Measurements from ENCODE around the gene OR2AG2. TPM values are rescaled to one million over a fixed set of nuclear protein-coding genes. Genes with fewer than 3 reads are reported as not detected.

Gene OR2AG2
- total RNA-seq, 2 experiments from 2014 or later, result not detected

- DNase-seq, result no peak
- ChIA-PET CTCF (interaction anchor here (0.5 to 1.2 kb wide), 2 partner anchors 23 to 220 kb away, joined by 3 read pairs; no protein-coding TSS in a partner anchor), POLR2A (no interaction called here)
- peak overlapping the region; percentile 0 for H3K27ac Mint-ChIP-seq
- peaks cover 77% of the 10 kb centered on the region for H3K4me1 Mint-ChIP-seq
- H3K36me3 Mint-ChIP-seq (ENCODE audit: low read depth), result peaks cover 77% of the 10 kb centered on the region
- no peaks in the 10 kb centered on the region for H3K27me3 Mint-ChIP-seq
- H3K9me3 Mint-ChIP-seq, result no peaks in the 10 kb centered on the region
- no peak overlapping the region for H3K4me3 Mint-ChIP-seq
These were observed 36.5 kb downstream of the OR2AG2 start for GRCh38 chr11:6735306-6735705.

DNA sequence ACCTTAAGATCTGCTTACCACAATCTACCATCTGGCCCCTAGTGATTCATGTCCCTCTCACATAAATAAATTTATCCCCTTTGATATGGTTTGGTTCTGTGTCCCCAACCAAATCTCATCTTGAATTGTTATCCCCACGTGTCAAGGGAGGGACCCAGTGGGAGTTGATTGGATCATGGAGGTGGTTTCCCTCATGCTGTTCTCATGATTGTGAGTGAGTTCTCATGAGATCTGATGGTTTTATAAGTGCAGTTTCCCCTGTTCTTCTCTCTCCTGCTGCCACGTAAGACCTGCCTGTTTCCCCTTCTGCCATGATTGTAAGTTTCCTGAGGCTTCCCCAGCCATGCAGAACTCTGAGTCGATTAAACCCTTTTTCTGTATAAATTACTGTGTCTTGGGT is 37.2 kb downstream of the OR2AG2 start:
- ChIA-PET CTCF (interaction anchor here (3.0 kb wide), 1 partner anchor 12 kb away, joined by 6 read pairs; no protein-coding TSS in a partner anchor), POLR2A (no interaction called here)
- H3K4me3 Mint-ChIP-seq, result no peak overlapping the region
- DNase-seq, result no peak
- peaks cover 73% of the 10 kb centered on the region for H3K4me1 Mint-ChIP-seq
- no peaks in the 10 kb centered on the region for H3K27me3 Mint-ChIP-seq
- no peaks in the 10 kb centered on the region for H3K9me3 Mint-ChIP-seq
- H3K27ac Mint-ChIP-seq, result peak overlapping the region; percentile 6
- H3K36me3 Mint-ChIP-seq (ENCODE audit: low read depth), result peaks cover 77% of the 10 kb centered on the region

GRCh38 chr11:6733326-6734275 is 38.2 kb downstream of the OR2AG2 start:
- Mint-ChIP-seq H3K9me3 (no peaks in the 10 kb centered on the region), H3K4me3 (peak overlapping the region; percentile 44), H3K4me1 (peaks cover 70% of the 10 kb centered on the region), H3K36me3 (ENCODE audit: low read depth) (peaks cover 82% of the 10 kb centered on the region), H3K27me3 (no peaks in the 10 kb centered on the region), H3K27ac (peak overlapping the region; percentile 87)
- POLR2A ChIA-PET, result no interaction called here
- CTCF ChIA-PET, result interaction anchor here (0.6 to 3.0 kb wide), 2 partner anchors 13 to 198 kb away, joined by 3 to 6 read pairs; no protein-coding TSS in a partner anchor
- DNase-seq, result peak; percentile 42

DNA sequence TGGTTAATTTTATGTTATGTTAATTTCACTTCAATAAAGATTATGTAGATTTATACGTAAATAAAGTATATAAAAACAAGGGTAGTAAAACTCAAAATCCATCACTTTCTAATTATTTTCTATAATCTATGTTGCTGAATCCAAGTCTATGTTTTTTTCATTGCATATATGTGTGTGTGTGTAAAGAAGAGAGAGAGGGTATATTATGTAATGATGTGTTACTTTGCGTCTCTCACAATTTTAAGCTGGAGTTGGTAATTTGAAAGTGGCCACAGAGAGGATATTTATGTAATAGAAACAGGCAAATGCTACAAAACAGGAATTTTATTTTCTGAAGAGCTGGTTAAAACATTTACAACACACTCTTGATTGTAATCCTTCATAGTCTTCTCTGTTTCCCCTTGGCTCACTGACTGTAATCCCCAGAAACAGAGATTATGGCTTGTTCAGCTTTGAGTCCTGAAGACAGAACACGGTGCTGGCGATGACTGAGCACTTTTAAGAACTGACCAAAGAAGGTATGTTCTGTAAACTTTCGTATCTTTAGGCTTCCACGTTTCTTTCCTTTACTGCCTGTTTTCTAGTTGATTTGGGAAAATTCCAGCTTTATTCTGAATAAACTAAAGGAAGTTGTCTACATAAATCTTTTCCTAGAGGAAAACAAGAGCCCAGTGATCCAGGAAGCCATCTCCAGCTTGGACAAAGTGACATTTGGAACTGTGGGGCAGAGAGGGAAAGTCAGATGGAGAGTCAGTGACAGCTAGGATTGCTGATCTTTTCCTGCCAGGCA is 43.6 kb downstream of the OR2AG2 start:
- POLR2A ChIA-PET, result no interaction called here

GRCh38 chr11:6725386-6725896 is 46.3 kb downstream of the OR2AG2 start:
- no peak overlapping the region for H3K27ac Mint-ChIP-seq

More for the DNA sequence above, 43.6 kb downstream of the OR2AG2 start:
- DNase-seq, result no peak
- Mint-ChIP-seq H3K9me3 (peaks cover 18% of the 10 kb centered on the region), H3K4me3 (no peak overlapping the region), H3K27ac (no peak overlapping the region), H3K36me3 (ENCODE audit: low read depth) (peaks cover 89% of the 10 kb centered on the region), H3K27me3 (no peaks in the 10 kb centered on the region), H3K4me1 (peaks cover 43% of the 10 kb centered on the region)
- CTCF ChIA-PET, result interaction anchor here (0.6 to 1.3 kb wide), 4 partner anchors 8 to 406 kb away, joined by 3 to 11 read pairs (median 4); no protein-coding TSS in a partner anchor

GRCh38 chr11:6724013-6724412 is 47.8 kb downstream of the OR2AG2 start:
- Mint-ChIP-seq H3K27ac (no peak overlapping the region), H3K4me1 (peaks cover 53% of the 10 kb centered on the region), H3K9me3 (peaks cover 42% of the 10 kb centered on the region), H3K4me3 (no peak overlapping the region), H3K27me3 (no peaks in the 10 kb centered on the region), H3K36me3 (ENCODE audit: low read depth) (peaks cover 95% of the 10 kb centered on the region)
- CTCF ChIA-PET, result interaction anchor here (1.5 kb wide), 1 partner anchor 18 kb away, joined by 3 read pairs; no protein-coding TSS in a partner anchor
- POLR2A ChIA-PET, result no interaction called here
- no peak for DNase-seq

More at GRCh38 chr11:6725386-6725896, 46.3 kb downstream of the OR2AG2 start:
- ChIA-PET POLR2A (no interaction called here), CTCF (interaction anchor here (0.7 to 1.1 kb wide), 2 partner anchors 13 to 89 kb away, joined by 3 read pairs; no protein-coding TSS in a partner anchor)
- no peak for DNase-seq
- peaks cover 34% of the 10 kb centered on the region for H3K9me3 Mint-ChIP-seq
- peaks cover 49% of the 10 kb centered on the region for H3K4me1 Mint-ChIP-seq
- H3K36me3 Mint-ChIP-seq (ENCODE audit: low read depth), result peaks cover 91% of the 10 kb centered on the region
- H3K4me3 Mint-ChIP-seq, result no peak overlapping the region
- H3K27me3 Mint-ChIP-seq, result no peaks in the 10 kb centered on the region

DNA sequence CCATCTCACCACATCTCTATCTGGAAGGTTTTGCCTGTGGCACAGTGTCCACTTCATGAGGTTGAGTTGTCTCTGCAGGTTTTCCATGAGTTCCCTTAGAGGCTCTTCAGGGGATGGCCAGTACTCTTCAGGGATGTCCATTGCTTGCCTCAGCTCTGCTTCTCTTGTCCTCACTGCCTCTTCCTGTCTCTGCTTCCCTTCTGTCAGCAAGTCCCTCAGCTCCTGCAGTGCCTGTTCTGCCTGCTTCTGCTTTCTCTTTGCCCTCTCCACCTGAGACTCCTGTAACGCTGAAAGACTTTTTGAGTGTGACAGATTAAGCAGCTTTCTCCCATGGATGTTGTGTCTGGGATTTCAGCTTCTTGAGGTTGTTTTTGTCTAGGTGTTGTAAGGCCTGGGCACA is 50.4 kb downstream of the OR2AG2 start:
- CTCF ChIA-PET, result interaction anchor here (0.6 to 1.3 kb wide), 3 partner anchors 16 to 58 kb away, joined by 3 to 4 read pairs (median 3); no protein-coding TSS in a partner anchor
- Mint-ChIP-seq H3K27ac (no peak overlapping the region), H3K9me3 (peaks cover 53% of the 10 kb centered on the region), H3K4me1 (peaks cover 40% of the 10 kb centered on the region), H3K4me3 (no peak overlapping the region), H3K36me3 (ENCODE audit: low read depth) (peaks cover 93% of the 10 kb centered on the region), H3K27me3 (no peaks in the 10 kb centered on the region)
- POLR2A ChIA-PET, result no interaction called here
- DNase-seq, result no peak

GRCh38 chr11:6719576-6719975 is 52.2 kb downstream of the OR2AG2 start:
- Mint-ChIP-seq H3K4me3 (no peak overlapping the region), H3K9me3 (peaks cover 60% of the 10 kb centered on the region), H3K4me1 (peaks cover 33% of the 10 kb centered on the region), H3K27ac (no peak overlapping the region), H3K27me3 (no peaks in the 10 kb centered on the region), H3K36me3 (ENCODE audit: low read depth) (peaks cover 95% of the 10 kb centered on the region)
- DNase-seq, result no peak
- ChIA-PET POLR2A (no interaction called here), CTCF (interaction anchor here (0.9 to 1.7 kb wide), 4 partner anchors 9 to 19 kb away, joined by 3 to 4 read pairs (median 4); no protein-coding TSS in a partner anchor)

- H3K27ac Mint-ChIP-seq, result no peak overlapping the region
- peaks cover 84% of the 10 kb centered on the region for H3K36me3 Mint-ChIP-seq (ENCODE audit: low read depth)
- peaks cover 23% of the 10 kb centered on the region for H3K4me1 Mint-ChIP-seq
- no peak for DNase-seq
- H3K4me3 Mint-ChIP-seq, result no peak overlapping the region
- no peaks in the 10 kb centered on the region for H3K27me3 Mint-ChIP-seq
- peaks cover 47% of the 10 kb centered on the region for H3K9me3 Mint-ChIP-seq
- ChIA-PET POLR2A (no interaction called here), CTCF (interaction anchor here (0.6 to 0.9 kb wide), 2 partner anchors 11 to 218 kb away, joined by 4 read pairs; no protein-coding TSS in a partner anchor)
These were observed 54.4 kb downstream of the OR2AG2 start for GRCh38 chr11:6717426-6717825.

Other genes with a start within 250 kb of the OR2AG2 start
- 10 to 100 TPM; 23.0 to 27.1 TPM for gene RRP8, start 168.4 kb downstream of the OR2AG2 start, total RNA-seq
- 100 to 1,000 TPM; 155 to 163 TPM for gene ILK, start 168.2 kb downstream of the OR2AG2 start, total RNA-seq
- 100 to 1,000 TPM; 138 to 156 TPM for gene TAF10, start 159.8 kb downstream of the OR2AG2 start, total RNA-seq
- 100 to 1,000 TPM in 1 of 2 experiments, 10 to 100 TPM in 1; 90.1 to 105 TPM for gene TPP1, start 152.6 kb downstream of the OR2AG2 start, total RNA-seq
- under 1 TPM; 0.35 to 0.40 TPM for gene DCHS1, start 116.2 kb downstream of the OR2AG2 start, total RNA-seq
- gene MRPL17, start 88.6 kb downstream of the OR2AG2 start, total RNA-seq, result 10 to 100 TPM; 50.0 to 56.0 TPM
- gene OR2AG1, start 11.0 kb upstream of the OR2AG2 start, total RNA-seq, result not detected
- not detected for gene OR6A2, start 27.7 kb upstream of the OR2AG2 start, total RNA-seq
- not detected for gene OR10A5, start 73.7 kb upstream of the OR2AG2 start, total RNA-seq
- gene OR10A2, start 91.1 kb upstream of the OR2AG2 start, total RNA-seq, result not detected
- not detected for gene OR10A4, start 104.6 kb upstream of the OR2AG2 start, total RNA-seq
- not detected for gene OR2D2, start 120.5 kb upstream of the OR2AG2 start, total RNA-seq
- gene OR2D3, start 149.0 kb upstream of the OR2AG2 start, total RNA-seq, result not detected
- 1 to 10 TPM in 1 of 2 experiments, under 1 TPM in 1; 0.96 to 1.4 TPM for gene ZNF215, start 154.4 kb upstream of the OR2AG2 start, total RNA-seq
- not detected for gene ZNF214, start 248.4 kb upstream of the OR2AG2 start, total RNA-seq
- gene NLRP14, start 248.5 kb upstream of the OR2AG2 start, total RNA-seq, result under 1 TPM in 1 of 2 experiments, not detected in 1; 0.05 TPM

Data from activated CD4-positive, alpha-beta T cell treated with anti-CD3 and anti-CD28 coated beads, Interleukin-2, amount 10 ng/mL, durations not matched to agents 7 days and 5 days (primary cell).